Measurements from ENCODE around the gene KRTCAP3. TPM values are rescaled to one million over a fixed set of nuclear protein-coding genes. Genes with fewer than 3 reads are reported as not detected.

Gene KRTCAP3
- total and polyA plus RNA-seq, 2 of the 8 experiments (the other 6 are each of a cell fraction or from before 2014, with no cell fraction given): 55.4 to 72.5 TPM

DNA sequence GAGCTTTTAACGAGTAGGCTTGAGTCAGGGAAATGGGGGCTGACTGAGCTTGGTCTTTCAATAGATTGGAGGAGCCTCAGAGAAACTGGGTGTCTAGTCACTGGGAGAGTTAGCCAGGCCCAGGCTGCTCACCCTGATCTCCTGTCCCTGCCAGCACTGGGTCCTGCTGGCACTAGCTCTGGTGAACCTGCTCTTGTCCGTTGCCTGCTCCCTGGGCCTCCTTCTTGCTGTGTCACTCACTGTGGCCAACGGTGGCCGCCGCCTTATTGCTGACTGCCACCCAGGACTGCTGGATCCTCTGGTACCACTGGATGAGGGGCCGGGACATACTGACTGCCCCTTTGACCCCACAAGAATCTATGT, 720 bp downstream of the KRTCAP3 start:
- ChIA-PET CTCF (ENCODE audit: partially characterized antibody) (interaction anchor here (0.8 to 1.5 kb wide), 4 partner anchors 11 to 178 kb away, joined by 3 to 6 read pairs (median 3); no protein-coding TSS in a partner anchor), POLR2A (ENCODE audit: partially characterized antibody) (interaction anchor here (0.8 to 1.3 kb wide), 6 partner anchors 14 to 181 kb away, joined by 3 to 5 read pairs (median 4); partner anchors contain the start of genes NRBP1, PPM1G and ZNF513)
- no peak overlapping the region for H3K14ac ChIP-seq (ENCODE audit: insufficient read length)
- H2BK120ac ChIP-seq (replicated peaks; ENCODE audit: low read depth, low read length): no peak overlapping the region
- peaks cover 0 to 14% (median 8%) of the 10 kb centered on the region in 4 experiments; a peak in 5 of 7 replicates for H3K4me1 ChIP-seq (replicated peaks in 1 of 4; ENCODE audit: control insufficient read depth in 3 of 4, insufficient read depth in 4 of 4, low read length in 3 of 4)
- no peak overlapping the region for H3K23ac ChIP-seq (ENCODE audit: insufficient read length)
- no peak overlapping the region for H2BK15ac ChIP-seq (ENCODE audit: low read length)
- H3K23me2 ChIP-seq (ENCODE audit: low read depth, low read length): peaks cover 8% of the 10 kb centered on the region
- no peak overlapping the region for H4K5ac ChIP-seq (ENCODE audit: insufficient read length, low read depth, low read length)
- H2BK5ac ChIP-seq (ENCODE audit: low read depth, low read length): no peak overlapping the region
- H3K27me3 ChIP-seq (replicated peaks in 1 of 4; ENCODE audit: control insufficient read depth in 3 of 4, extremely low read depth in 1 of 4, insufficient read depth in 3 of 4, low read length in 3 of 4): no peaks in the 10 kb centered on the region
- peak overlapping the region; percentile 49 to 76 (median 63) for H3K4me3 ChIP-seq (ENCODE audit: extremely low read depth in 1 of 4, insufficient read depth in 2 of 4, low read depth in 3 of 4, low read length in 4 of 4)
- no peaks in the 10 kb centered on the region for H3K9me3 ChIP-seq (ENCODE audit: insufficient read depth in 2 of 2, low read depth in 1 of 2, low read length in 1 of 2)
- peak overlapping the region in 3 of 4 experiments; percentile 44 to 61 (median 54); a peak in 4 of 7 replicates for H3K9ac ChIP-seq (replicated peaks in 1 of 4; ENCODE audit: extremely low read depth in 1 of 4, low read depth in 3 of 4, low read length in 3 of 4)
- H2BK12ac ChIP-seq (ENCODE audit: low read depth, low read length): 0 out of 2 replicates have a peak overlapping the region, but pooled peaks have one; percentile 13
- H3K4ac ChIP-seq (replicated peaks; ENCODE audit: insufficient read length, low read depth, low read length): no peak overlapping the region
- no peak overlapping the region for H2AK5ac ChIP-seq (ENCODE audit: low read depth, low read length)
- no peak for FAIRE-seq
- no peak overlapping the region for H2BK20ac ChIP-seq (ENCODE audit: low read length)
- H4K8ac ChIP-seq (ENCODE audit: extremely low read depth, insufficient read depth, low read length): peak overlapping the region; percentile 68; the same call in 1 of the 2 replicates
- peaks cover 8 to 35% (median 18%) of the 10 kb centered on the region in 4 experiments; a peak in 7 of 8 replicates for H3K36me3 ChIP-seq (ENCODE audit: control insufficient read depth in 2 of 4, insufficient read depth in 4 of 4, low read length in 3 of 4)
- 73% methylated on average over 6 of the region's 6 CpGs; no CpG with 5 or more reads in 1 of the 2 experiments for WGBS, 2 experiments (ENCODE audit: extremely low coverage in 1 of 2, insufficient coverage in 1 of 2, insufficient read length in 1 of 2, insufficient replicate concordance in 2 of 2, low coverage in 1 of 2, low lambda C conversion rate in 2 of 2, missing lambda C conversion rate in 1 of 2)
- no peak overlapping the region; the same call in 1 of the 2 replicates for H3K18ac ChIP-seq (ENCODE audit: extremely low read depth, low read length)
- H3K79me1 ChIP-seq (ENCODE audit: low read depth, low read length): no peaks in the 10 kb centered on the region; the same call in 1 of the 2 replicates
- no peaks in the 10 kb centered on the region for H4K20me1 ChIP-seq (replicated peaks in 1 of 2; ENCODE audit: control insufficient read depth in 1 of 2, insufficient read depth in 2 of 2, low read length in 2 of 2)
- no peak overlapping the region; the same call in 1 of the 2 replicates for H2AFZ ChIP-seq (ENCODE audit: low read length)
- DNase-seq (ENCODE audit: low read depth in 1 of 2, low spot score in 2 of 2): peak in 1 of 2 experiments; percentile 49
- H3K79me2 ChIP-seq (ENCODE audit: control insufficient read depth in 1 of 2, insufficient read depth in 2 of 2, low read length in 2 of 2): no peaks in the 10 kb centered on the region
- TF ChIP-seq SP2 (IDR thresholded peaks at IDR 0.05; ENCODE audit: low read length) (no peak), TAF1 (IDR thresholded peaks at IDR 0.05; ENCODE audit: low read depth, low read length) (0 out of 2 replicates have a peak, but pooled peaks have one; percentile 1), POLR2AphosphoS5 (IDR thresholded peaks at IDR 0.05; ENCODE audit: low read depth, low read length) (peak; percentile 10; the same call in 1 of the 2 replicates), TCF12 (IDR thresholded peaks at IDR 0.05; ENCODE audit: low read depth, low read length) (no peak)
- H3K4me2 ChIP-seq (ENCODE audit: insufficient read depth in 1 of 2, low read depth in 2 of 2, low read length in 2 of 2): peak overlapping the region; percentile 84 to 89
- no peak overlapping the region for H3K56ac ChIP-seq (replicated peaks; ENCODE audit: insufficient read length, low read depth, low read length)
- H4K91ac ChIP-seq (replicated peaks; ENCODE audit: insufficient read length, low read length): peak overlapping the region; percentile 11
- H3K27ac ChIP-seq (ENCODE audit: low read depth, low read length): no peak overlapping the region
